Subcutaneous adipose tissue (tissue), 4 donors: ENCODE measurements around the gene TUBA4A. TPM values are rescaled to one million over a fixed set of nuclear protein-coding genes. Genes with fewer than 3 reads are reported as not detected.

Source experiments
- total RNA-seq, 4 donors: library from RNA; depleted of rRNA; stranded (reverse); fragments of >200 nt; gene quantifications; one replicate each; pipeline ENCODE4 v1.1.0, GENCODE V29; 2016
- TF ChIP-seq, protein P1 (sequence below): fragments of 450-650 bp; IDR thresholded peaks from one replicate; pipeline ENCODE4 v1.5.1; 2016; ENCODE audit warnings: low read depth, mild to moderate bottlenecking, control low read depth, antibody characterized with exemption, moderate library complexity

The TUBA4A gene
- total RNA-seq, 4 donors from 2014 or later = 7.2 to 31.8 (median 9.2) TPM

DNA sequence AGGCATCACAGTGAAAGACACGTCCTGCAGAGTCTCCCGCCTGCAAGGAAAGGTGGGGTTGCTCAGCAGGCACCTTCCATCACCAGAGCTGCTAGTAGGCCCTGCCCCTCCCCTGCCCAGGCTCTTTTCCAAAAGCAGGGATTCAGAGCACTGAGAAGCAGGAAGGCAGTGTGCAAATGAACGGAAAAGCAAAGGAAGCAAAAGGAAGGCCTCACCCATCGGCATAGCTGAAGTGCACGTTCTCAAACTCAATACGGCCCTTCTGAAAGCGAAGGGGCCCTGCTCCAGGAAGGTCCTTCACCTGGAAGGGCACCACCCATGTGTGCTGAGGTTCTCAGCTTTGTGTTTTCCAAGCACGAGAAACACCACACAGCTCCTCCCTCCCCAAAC, 40.7 kb downstream of the TUBA4A start:
- TF ChIP-seq, protein P1, sequence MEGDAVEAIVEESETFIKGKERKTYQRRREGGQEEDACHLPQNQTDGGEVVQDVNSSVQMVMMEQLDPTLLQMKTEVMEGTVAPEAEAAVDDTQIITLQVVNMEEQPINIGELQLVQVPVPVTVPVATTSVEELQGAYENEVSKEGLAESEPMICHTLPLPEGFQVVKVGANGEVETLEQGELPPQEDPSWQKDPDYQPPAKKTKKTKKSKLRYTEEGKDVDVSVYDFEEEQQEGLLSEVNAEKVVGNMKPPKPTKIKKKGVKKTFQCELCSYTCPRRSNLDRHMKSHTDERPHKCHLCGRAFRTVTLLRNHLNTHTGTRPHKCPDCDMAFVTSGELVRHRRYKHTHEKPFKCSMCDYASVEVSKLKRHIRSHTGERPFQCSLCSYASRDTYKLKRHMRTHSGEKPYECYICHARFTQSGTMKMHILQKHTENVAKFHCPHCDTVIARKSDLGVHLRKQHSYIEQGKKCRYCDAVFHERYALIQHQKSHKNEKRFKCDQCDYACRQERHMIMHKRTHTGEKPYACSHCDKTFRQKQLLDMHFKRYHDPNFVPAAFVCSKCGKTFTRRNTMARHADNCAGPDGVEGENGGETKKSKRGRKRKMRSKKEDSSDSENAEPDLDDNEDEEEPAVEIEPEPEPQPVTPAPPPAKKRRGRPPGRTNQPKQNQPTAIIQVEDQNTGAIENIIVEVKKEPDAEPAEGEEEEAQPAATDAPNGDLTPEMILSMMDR = no peak

DNA sequence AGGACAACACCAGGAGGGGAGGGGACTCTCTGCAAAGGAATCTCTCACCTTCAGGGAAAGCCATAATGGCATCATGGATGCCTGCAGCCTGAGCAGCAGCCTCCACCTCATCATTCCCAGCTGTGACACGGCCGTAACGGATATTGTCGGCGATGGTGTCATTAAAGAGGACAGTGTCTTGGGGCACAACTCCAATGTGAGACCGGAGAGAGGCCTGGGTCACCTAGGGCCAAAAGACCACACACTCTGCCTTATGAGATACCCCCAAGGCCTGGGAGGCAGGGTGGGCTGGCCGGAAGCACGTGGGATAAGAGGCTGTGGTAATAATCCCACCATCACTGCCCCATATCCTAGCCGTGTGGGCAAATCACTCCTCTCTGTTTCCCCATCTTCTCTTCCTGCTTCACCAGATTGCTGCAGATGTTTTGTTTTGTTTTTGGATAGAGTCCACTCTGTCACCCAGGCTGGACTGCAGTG, 42.8 kb downstream of the TUBA4A start:
- TF ChIP-seq, protein P1 = no peak

DNA sequence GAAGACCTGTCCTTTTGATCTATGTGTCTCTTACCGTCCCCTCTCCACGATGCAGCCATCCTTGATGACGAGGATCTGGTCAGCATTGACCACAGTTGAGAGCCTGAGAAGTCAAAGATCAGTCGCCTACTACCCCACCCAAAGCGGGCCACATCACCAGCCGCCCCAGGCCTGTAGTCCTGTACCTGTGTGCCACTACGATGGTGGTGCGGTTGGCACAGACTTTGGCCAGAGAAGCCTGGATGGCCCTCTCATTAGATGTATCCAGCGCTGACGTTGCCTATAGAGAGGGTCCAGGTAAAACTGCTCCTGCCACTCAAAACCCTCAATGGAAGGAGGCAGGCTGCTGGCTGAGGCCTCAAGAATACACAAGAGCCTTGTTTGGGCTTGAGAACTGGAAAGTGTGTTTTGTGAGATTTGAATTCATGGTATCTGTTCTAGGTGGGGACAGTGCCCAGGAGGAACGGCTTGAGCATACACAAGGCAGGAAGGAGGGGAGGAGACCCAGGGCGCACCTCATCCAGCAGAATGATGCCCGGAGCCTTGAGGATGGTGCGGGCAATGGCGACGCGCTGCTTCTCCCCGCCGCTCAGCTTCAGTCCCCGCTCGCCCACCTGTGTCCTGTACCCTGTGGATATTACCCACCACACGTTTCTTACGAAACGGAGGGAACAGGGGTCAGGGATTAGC, 43.4 kb downstream of the TUBA4A start:
- TF ChIP-seq, protein P1 = no peak

DNA sequence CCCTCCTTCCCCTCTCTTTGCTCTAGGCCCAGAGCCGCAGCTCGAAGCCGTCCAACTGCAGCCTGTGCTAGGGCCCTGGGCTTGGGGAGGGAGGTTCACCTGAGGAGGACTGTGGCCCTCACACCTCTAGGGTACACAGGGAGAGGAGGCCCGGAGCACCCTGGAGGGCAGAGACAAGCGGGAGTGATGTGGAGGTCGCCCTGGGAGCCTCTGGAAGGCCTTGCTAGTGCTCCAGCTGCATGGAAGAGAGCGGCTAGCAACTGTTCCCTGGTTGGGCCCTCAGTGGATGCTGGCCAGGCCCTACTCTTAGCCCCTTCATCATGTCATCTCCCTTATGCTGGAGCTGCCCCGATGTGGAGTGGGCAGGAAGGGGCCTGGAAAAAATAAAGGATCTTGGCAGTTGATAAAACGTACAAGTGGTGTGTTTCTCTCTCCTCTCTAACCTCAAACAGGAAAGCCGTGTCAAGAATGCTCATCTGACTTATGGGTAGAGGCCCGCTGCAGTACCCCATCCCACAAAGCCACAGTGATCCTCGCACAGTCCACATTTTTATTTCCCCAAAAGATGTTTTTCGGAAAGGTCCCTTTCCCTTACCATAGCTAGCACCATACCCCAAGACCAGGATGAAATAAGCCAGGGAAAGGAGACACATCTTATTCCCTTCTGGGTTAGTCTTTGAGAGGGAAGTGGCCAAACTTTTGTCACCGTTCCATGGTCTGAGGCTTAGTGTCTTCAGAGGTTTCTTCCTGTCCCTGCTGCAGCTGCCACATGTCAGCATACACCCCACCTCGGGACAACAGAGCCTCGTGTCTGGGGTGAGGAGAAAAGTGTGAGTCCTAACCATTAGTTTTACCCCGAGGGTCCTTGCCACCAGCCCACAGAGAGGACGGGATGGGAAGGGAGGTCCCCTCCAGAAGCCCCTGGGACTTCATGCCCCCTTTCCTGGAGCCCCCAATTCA, 44.2 kb downstream of the TUBA4A start:
- TF ChIP-seq, protein P1 = no peak

DNA sequence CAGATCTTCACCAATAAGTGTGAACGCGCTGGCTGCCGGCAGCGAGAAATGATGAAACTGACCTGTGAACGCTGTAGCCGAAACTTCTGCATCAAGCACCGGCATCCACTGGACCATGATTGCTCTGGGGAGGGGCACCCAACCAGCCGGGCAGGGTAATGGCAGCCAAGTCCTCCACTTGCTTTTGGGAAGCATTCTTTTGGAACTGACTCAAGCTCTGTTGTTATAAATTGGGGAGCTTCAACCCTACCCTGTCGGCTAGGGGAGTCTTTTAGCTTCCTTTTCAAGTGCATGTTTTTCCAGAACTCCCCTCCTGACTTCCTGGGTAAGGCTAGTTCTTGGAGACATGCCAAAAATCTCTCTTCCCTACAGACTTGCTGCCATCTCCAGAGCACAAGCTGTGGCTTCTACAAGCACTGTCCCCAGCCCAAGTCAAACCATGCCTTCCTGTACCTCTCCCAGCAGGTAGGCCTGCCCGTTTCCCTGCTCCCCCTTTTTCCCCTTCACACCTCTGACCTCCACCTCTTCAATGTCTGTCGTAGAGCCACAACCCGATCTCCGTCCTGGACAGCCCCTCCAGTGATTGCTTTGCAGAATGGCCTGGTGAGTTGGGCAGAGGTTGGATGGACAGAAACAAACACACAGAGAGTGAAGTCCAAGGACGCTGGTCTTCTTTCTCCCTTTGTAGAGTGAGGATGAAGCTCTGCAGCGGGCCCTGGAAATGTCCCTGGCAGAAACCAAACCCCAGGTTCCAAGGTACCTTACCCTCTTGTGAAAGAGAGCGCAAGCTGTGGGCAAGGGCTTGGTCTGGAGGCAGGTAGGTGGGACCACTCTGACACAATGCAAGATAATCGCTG, 45.6 kb downstream of the TUBA4A start:
- TF ChIP-seq, protein P1 = no peak

DNA sequence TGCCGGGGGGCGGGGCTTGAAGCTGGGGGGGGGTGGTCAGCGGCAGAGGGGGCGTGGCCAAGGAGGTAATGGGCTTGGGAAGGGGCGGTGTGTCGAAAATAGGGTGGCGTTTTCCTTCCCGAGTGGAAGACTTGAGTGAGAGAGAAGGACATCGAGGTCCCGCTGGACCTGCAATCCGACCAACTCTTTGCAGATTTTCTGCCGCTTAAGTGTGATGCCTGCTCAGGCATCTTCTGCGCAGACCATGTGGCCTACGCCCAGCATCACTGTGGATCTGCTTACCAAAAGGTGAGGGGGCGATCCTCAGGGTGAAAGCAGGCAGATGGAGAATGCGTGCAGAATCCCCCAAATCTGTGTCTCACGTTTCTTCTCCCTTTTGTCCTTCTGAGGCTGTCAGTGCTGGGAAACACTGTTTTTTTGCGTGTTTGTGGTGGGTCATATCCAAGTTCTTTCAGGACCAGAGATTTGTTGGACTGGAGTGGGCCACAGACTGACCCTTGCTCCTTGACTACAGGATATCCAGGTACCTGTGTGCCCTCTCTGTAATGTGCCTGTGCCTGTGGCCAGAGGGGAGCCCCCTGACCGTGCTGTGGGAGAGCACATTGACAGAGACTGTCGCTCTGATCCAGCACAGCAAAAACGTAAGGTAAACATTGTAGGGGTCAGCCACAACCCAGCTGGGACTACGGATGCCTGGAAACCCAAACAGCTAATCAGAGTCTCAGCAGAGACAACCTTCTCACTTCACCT, 46.4 kb downstream of the TUBA4A start:
- TF ChIP-seq, protein P1 = no peak
